GM10847 (cell line): ENCODE data around the gene PRSS16.

ENCODE experiments used
- POLR2A ChIP-seq: IDR thresholded peaks from 2 replicates; pipeline ENCODE4 v1.6.1; 2011; ENCODE audit not compliant: insufficient read length; ENCODE audit errors: extremely low read depth

PRSS16 gene

DNA sequence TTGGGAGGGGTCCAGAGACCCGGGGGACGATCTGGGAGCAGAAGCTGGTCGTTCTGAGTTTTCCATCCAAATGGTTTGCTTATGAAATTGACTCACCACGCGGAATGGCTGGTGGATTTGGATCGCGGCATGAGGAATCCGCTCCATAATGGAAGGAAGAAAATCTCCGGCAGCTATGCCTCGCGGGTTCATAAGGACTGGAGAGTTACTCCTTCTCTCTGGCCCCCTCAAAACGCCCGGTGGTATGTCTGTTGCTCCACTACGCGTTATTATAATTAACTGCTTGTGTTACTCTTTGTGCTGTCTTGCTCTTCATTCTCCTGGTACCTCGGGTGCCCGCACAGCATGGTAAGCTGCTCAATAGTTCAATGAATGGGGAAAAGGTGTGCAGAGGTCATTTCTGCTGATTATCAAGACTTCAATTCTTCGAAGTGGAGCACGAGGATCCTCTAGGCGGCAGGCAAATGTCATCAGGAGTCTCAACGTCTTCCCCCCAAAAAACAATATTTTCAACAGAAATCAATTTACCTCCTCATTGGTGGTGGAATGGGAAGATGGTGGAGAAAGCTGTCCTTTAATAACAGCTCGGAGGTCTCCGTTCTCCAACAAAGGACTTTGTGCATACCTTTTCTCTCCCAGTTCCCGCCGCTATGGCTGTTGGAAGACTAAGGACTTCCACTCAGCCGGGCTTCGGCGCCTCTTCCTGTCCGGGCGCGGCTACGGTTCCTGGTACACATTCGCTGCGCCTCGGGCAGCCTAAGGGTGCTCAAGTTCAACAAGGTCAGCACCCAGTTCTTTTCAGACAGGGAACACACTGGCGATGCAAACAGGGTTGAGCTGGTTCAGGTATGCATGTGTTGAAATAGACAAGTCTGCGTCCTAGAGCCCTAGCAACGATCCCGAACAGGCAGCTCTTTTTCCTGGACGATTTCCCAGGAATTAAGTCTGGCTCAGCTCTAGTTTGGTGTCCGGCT lies 9.2 kb upstream of the PRSS16 start:
- TF ChIP-seq POLR2A: no peak

DNA sequence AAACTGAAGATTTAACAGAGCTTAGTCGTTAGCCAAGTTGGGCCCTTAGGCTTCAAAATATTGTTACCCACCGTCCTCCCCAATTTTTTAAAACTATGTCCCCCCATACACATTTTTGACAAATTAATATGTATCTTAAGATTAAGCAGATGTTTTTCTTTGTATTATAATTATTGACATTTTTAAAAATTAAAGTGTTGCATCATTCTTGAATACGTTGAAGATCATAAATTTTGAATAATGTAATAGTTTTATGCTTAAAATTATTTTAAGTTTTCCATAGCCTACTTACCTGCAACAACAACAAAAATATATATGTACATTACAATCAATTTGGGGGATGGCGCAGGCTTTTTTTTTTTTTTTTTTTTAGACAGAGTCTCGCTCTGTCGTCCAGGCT lies 8.2 kb upstream of the PRSS16 start:
- TF ChIP-seq POLR2A: no peak

DNA sequence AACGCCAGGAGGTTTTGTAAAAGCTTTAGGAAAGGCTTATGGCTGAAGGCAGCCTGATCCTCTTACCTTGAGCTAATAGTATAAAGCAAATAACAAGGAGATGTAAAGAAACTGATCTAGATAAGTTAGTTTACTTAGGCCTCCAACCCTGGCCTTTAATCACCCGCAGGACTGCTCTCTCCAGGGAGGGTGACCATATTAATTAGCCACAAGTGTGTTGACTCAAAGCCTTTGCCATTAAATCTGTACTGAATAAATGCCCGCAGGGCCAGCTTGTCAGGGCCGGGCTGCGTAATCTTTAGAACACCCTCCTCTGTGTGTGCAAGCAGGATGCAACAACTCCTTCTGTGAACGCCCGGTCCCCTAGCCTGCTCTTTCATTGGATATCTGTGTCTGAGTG lies 6.1 kb upstream of the PRSS16 start:
- no peak for TF ChIP-seq POLR2A

DNA sequence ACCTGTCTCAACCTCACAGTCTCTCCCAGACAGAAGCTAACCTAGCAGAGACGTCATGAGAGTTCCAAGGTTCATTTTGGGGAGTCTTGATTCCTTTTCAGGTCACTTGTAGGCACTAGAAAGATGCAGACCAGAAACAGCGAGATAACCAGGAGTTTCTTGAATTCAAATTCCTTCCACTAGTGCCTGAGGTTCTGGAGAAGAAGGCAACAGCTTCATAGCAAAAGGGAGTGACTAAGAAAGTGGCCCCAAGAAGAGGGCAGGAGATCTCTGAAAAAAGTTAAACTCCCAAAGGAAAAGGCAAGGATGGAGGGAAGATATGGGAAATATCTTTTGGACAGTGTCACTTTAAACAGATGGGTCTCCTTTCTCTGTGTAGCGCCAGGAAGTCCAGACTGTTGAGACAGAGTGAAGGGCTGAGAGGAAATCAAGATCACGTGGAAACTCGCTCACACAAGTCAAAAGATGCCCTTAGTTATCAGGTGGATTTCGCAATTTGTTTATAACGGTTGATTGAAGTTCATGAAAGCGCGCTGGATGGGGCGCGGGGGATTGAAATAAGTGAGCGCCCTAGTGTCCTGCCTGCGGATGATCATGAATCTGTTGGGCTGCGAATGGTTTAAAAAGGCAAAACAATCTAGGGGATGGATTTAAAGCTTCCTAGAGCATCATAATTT lies 4.8 kb upstream of the PRSS16 start:
- no peak for TF ChIP-seq POLR2A

DNA sequence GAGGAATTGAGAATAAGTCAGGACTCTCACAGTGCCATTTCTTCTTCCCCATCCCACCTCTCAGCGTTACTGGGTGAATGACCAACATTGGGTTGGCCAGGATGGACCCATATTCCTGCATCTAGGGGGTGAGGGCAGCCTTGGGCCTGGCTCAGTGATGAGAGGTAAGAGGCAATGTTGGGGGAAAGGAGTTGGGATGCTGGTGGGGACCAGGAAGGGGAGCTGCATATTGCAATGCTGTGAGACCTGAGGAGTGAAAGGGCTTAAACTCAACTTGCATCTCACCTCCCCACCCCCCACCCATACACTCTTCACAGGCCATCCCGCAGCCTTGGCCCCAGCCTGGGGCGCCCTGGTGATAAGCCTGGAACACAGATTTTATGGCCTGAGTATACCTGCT lies 1.3 kb downstream of the PRSS16 start:
- TF ChIP-seq POLR2A: no peak

DNA sequence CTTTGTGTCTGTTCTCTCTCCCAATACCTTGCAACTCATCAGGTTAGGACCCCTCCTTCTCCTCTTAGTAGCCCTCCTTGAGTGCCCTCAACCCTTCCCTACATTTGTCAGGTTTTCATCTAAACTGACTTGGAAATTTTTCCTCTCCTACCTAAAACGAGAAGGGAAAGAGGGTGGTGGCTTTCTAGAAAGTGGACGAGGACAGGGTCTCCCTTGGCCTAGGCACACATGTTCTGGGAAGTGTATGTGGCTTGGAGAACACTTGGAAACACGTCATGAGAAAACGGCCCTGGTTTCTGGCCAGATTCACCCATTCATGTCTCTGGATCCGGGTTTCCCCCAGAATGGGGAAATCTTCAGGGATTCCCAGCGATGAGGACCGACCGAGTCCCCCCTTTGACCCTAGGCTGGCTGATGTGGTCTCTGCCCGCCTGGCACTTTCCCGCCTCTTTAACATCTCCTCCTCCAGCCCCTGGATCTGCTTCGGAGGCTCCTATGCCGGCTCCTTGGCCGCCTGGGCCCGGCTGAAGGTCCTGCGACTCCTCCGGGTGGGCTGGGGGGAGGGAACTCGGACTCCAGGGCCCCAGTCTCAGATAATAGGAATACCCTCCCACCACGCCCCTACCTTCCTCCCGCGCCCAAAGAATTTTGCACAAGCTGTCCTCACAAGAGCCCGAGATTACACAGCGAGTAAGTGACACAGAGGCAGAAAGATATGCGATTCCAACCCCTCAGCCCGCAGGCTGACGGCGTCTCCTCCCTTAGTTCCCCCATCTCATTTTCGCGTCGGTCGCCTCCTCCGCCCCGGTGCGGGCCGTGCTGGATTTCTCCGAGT lies 3.0 kb downstream of the PRSS16 start:
- TF ChIP-seq POLR2A: no peak

DNA sequence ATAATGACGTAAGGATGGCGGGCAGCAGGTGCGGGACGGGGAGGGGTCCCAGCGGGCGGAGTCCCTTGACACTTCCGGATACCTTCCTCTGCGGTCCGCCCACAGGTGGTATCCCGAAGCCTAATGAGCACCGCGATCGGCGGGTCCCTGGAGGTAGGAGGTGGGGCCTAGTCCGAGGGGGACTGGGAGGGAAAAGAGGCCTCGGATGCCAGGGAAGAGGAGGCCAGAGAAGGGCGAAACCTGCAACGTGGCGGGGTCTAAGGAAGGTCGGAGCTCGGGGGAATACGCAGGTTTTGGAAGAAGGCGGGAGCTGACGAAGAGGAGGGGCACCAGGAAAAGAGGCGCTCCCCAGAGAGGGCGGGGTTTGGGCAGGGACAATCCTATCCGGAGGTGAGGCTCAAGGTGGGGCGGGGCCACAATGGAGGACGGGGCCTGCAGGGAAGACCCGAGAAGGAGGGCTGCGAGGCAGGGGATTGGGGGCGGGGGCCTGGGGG lies 3.7 kb downstream of the PRSS16 start:
- TF ChIP-seq POLR2A: no peak

DNA sequence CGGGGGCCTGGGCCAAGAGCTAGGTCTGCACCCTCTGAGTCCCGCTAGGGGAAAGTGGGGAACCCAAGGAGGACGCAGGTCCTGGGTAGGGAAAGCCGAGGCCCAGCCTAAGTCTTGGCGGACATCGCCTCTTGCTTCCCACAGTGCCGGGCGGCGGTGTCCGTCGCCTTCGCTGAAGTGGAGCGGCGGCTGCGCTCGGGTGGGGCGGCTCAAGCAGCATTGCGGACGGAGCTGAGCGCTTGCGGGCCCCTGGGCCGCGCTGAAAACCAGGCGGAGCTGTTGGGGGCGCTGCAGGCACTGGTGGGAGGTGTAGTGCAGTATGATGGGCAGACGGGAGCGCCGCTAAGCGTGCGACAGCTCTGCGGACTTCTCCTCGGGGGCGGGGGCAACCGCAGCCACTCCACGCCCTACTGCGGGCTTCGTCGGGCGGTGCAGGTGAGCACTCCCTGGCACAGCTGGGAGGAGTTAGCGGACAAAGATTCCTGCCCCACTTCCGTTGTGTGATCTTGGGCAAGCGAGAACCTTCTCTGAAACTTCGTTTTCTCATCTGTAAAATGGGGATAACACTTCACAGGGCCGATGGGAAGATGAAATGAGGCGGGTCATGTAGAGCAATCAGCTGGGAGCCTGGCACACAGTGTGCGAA lies 4.2 kb downstream of the PRSS16 start:
- no peak for TF ChIP-seq POLR2A

DNA sequence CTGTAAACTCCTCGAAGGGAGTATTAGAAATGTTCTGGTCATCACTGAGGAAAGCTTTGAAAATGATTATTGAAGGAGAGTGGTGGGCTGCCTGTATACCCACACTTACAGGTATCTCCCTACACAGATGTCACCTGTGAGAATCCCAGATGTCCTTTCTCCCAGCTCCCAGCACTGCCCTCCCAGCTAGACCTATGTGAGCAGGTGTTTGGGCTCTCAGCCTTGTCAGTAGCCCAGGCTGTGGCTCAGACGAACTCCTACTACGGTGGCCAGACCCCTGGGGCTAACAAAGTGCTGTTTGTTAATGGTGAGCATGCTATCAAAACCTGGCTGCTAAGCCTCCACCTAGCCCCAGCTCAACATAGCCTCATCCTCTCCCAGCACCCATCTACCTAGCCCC lies 7.1 kb downstream of the PRSS16 start:
- no peak for TF ChIP-seq POLR2A

DNA sequence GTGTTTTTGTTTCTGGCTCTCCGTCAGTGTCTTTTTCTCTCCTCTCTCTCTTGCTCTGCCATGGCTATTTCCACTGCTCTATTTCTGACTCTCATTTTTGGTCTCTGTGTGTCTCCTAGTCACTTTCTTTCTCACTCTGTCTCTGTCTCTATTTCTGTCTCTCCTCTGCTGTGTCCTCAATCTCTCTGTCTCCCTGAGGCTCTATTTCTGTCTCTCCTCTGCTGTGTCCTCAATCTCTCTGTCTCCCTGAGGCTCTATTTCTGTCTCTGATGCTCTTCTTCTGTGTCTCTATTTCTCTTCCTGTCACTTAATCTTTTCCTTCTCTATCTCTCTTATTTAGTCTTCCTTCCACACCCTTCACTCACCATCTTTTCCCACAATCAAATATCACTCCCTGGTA lies 8.4 kb downstream of the PRSS16 start:
- TF ChIP-seq POLR2A: no peak

DNA sequence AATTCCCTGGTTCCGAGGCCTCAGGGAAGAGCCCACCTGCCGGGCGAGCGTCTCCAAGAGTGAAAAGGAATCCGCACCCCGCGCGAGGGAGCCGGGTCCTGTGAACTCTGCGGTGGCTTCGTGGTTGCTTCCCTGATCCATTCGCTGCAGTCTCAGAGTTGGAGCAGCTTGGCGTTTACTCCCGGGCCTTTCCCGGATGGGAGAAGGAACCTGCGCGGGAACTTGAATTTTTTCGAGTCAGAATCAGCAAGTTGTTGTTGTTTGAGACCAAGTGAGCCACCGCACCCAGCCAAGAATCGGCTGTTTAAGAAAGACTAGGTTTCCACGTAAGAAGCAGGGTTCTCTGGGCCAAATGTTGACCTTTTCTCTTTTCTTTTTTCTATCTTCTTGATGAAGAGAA lies 12.9 kb downstream of the PRSS16 start:
- TF ChIP-seq POLR2A: no peak

DNA sequence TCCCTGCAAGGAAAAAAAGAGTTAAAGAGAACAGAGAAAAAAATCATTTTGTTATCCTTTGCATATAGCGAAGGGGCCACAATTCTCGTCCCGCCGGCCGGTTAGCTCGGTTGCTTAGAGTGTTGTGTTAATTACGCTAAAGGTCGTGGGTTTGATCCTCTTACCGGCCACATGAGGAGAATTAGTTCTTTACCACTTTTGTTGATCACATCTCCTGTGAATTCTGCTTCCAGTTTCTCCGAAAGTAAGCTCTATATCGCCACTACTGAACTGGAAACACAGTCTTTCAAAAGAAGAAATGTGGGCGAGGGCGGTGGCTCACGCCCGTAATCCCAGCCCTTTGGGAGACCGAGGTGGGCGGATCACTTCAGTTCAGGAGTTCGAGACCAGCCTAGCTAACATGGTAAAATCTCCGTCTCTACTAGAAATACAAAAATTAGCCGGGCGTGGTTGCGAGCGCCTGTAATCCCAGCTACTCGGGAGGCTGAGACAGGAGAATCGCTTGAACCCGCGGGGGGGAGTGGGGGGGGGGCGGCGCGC lies 13.4 kb downstream of the PRSS16 start:
- no peak for TF ChIP-seq POLR2A

DNA sequence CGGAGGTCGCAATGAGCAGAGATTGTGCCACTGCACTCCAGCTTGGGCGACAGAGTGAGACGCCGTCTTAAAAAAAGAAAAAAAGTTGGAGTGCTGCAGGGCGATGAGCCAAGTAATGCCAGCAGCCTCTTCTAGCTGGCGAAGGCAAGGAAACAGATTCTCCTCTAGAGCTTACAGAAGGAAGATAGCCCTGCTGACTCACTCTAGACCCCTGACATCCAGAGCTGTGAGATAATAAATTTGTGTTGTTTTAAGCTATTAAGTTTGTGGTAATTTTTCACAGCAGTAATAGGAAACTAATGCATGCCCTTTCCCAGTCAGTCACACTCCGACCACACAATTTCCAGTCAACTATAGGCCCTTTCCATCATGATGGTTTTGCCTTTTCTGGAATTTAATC lies 16.4 kb downstream of the PRSS16 start:
- TF ChIP-seq POLR2A: no peak

DNA sequence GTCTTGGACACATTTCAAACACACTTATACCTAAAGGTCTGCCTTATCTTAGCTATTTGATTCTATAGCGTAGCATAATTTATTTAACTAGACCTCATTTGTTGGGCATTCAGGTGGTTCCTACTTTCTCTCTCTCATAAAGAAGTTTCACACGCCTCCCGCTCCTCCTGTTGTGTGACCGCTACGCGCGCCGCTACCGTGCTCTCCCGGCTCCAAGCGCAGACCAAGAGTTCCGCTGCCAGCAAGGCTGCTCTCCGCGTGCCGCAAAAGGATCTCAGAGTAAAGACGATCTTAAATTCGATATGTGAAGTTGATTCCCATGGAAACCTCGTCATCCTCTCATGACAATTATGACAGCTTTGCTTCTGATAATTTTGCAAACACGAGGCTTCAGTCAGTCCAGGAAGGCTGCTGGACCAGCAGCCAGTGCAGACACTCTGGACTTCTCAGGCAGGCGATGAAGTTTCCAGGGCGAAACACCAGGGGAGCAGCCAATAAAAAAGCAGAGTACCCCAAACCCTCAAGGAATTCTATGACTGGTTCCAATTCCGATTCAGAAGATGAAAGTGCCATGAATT lies 20.4 kb downstream of the PRSS16 start:
- no peak for TF ChIP-seq POLR2A
